ENCODE data around the gene SPTBN2.

The SPTBN2 gene

GRCh38 chr11:66705587-66706335 is 23.3 kb downstream of the SPTBN2 start:
- DNase-seq, result no peak
- H3K27ac ChIP-seq, result no peak overlapping the region
- TF ChIP-seq CTCF (IDR thresholded peaks at IDR 0.05; ENCODE audit: low read depth, low read length, missing control alignments), result no peak
- H3K4me3 ChIP-seq (ENCODE audit: low read depth, low read length), result no peak overlapping the region
- in situ Hi-C loops (cut with HindIII; ENCODE audit: low pct_ligation_motif_present, low sequenced_read_pairs), result no loop called here
- H3K27me3 ChIP-seq (replicated peaks), result no peaks in the 10 kb centered on the region
- H3K36me3 ChIP-seq (replicated peaks), result no peaks in the 10 kb centered on the region

- no peak for DNase-seq
- no peaks in the 10 kb centered on the region for H3K27me3 ChIP-seq (replicated peaks)
- in situ Hi-C loops (cut with HindIII; ENCODE audit: low pct_ligation_motif_present, low sequenced_read_pairs), result no loop called here
- no peak overlapping the region for H3K27ac ChIP-seq
- H3K36me3 ChIP-seq (replicated peaks), result no peaks in the 10 kb centered on the region
- H3K4me3 ChIP-seq (ENCODE audit: low read depth, low read length), result no peak overlapping the region
- TF ChIP-seq CTCF (IDR thresholded peaks at IDR 0.05; ENCODE audit: low read depth, low read length, missing control alignments), result no peak
These were observed 24.2 kb downstream of the SPTBN2 start for GRCh38 chr11:66704659-66705360.

GRCh38 chr11:66701432-66702240 is 27.4 kb downstream of the SPTBN2 start:
- in situ Hi-C loops (cut with HindIII; ENCODE audit: low pct_ligation_motif_present, low sequenced_read_pairs), result no loop called here
- H3K4me3 ChIP-seq (ENCODE audit: low read depth, low read length), result no peak overlapping the region
- no peak for TF ChIP-seq CTCF (IDR thresholded peaks at IDR 0.05; ENCODE audit: low read depth, low read length, missing control alignments)
- no peaks in the 10 kb centered on the region for H3K36me3 ChIP-seq (replicated peaks)
- H3K27me3 ChIP-seq (replicated peaks), result no peaks in the 10 kb centered on the region
- H3K27ac ChIP-seq, result no peak overlapping the region
- DNase-seq, result peak; percentile 17

DNA sequence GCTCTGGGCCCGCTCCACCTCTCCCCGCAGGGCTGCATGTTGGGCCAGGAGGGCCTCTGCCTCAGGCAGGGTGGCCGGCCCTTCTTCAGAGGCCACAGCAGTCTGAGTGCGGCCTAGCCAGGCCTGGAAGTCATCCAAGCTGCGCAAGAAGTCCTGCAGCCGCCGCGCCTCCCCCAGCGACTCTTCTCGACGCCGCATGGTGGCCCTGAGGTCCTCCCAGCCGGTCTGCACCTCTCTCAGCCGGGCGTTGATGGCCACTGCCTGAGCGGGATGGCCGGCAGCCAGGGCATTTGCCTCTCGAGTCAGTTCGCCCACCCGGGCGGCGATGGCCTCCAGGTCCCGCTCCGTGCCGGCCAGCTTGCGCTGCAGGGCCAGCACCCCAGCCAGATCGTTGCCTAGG is 28.3 kb downstream of the SPTBN2 start:
- Histone ChIP-seq H3K36me3 (replicated peaks) (no peaks in the 10 kb centered on the region), H3K27ac (no peak overlapping the region), H3K27me3 (replicated peaks) (no peaks in the 10 kb centered on the region), H3K4me3 (ENCODE audit: low read depth, low read length) (no peak overlapping the region)
- no peak for DNase-seq
- in situ Hi-C loops (cut with HindIII; ENCODE audit: low pct_ligation_motif_present, low sequenced_read_pairs), result no loop called here
- TF ChIP-seq CTCF (IDR thresholded peaks at IDR 0.05; ENCODE audit: low read depth, low read length, missing control alignments), result no peak

DNA sequence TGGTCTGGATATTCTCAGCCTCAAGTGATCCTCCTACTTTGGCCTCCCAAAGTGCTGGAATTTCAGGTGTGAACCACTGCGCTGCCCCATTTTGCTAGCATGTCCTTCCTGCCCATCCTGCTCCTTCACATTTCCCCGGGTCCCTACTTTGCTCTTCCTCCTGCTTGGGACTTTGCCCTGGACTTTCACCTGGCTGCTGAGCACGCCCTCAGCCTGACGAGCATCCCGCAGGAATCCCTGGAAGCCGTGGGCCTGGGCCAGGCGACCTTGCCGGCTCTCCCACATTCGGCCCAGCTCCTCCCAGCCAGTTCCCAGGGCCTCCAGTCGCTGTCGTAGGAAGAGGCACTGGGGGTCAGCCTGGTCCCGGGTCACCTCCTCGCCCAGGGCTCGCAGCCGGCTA is 28.7 kb downstream of the SPTBN2 start:
- in situ Hi-C loops (cut with HindIII; ENCODE audit: low pct_ligation_motif_present, low sequenced_read_pairs), result no loop called here
- H3K4me3 ChIP-seq (ENCODE audit: low read depth, low read length), result no peak overlapping the region
- no peak for TF ChIP-seq CTCF (IDR thresholded peaks at IDR 0.05; ENCODE audit: low read depth, low read length, missing control alignments)
- H3K27me3 ChIP-seq (replicated peaks), result no peaks in the 10 kb centered on the region
- DNase-seq, result no peak
- no peaks in the 10 kb centered on the region for H3K36me3 ChIP-seq (replicated peaks)
- H3K27ac ChIP-seq, result no peak overlapping the region
